Fibroblast of the conjunctiva (primary cell): ENCODE measurements around the gene ZNF736.
"Not testable (repeated sequence)": the region's sequence is repeated elsewhere in the genome, so short reads cannot be mapped to it uniquely, and the experiment has no call there.

Experiments used
- DNase-seq: peaks from one replicate; pipeline ENCODE4 v3.0.0-alpha.2; 2010; ENCODE audit warnings: low read depth

ZNF736 gene

GRCh38 chr7:64313740-64314491 lies at the start of gene ZNF736:
TSS of gene ZNF736 (plus strand) at chr7:64313961. CDS start at chr7:64314151, 190 bp downstream.
- DNase-seq, result peak; percentile 89

- no peak for DNase-seq
These were observed 47.3 kb upstream of the ZNF736 start for GRCh38 chr7:64266341-64266919.

- DNase-seq, result no peak
These were observed 36.1 kb upstream of the ZNF736 start for GRCh38 chr7:64277630-64278029.

GRCh38 chr7:64294701-64295420 lies 18.9 kb upstream of the ZNF736 start:
- no peak for DNase-seq

GRCh38 chr7:64297418-64297817 lies 16.3 kb upstream of the ZNF736 start:
- not testable (repeated sequence) for DNase-seq

GRCh38 chr7:64300641-64301405 lies 12.9 kb upstream of the ZNF736 start:
- DNase-seq, result no peak

- DNase-seq, result peak; percentile 79
These were observed 6.3 kb upstream of the ZNF736 start for GRCh38 chr7:64307254-64308015.

- DNase-seq, result no peak
These were observed 5.8 kb upstream of the ZNF736 start for GRCh38 chr7:64308016-64308270.

GRCh38 chr7:64310426-64310825 lies 3.3 kb upstream of the ZNF736 start:
- DNase-seq, result no peak

GRCh38 chr7:64312826-64313225 lies 935 bp upstream of the ZNF736 start:
- DNase-seq, result no peak

- DNase-seq, result no peak
These were observed 805 bp downstream of the ZNF736 start for GRCh38 chr7:64314566-64314965.

- not testable (repeated sequence) for DNase-seq
These were observed 2.4 kb downstream of the ZNF736 start for GRCh38 chr7:64316031-64316742.

- DNase-seq, result no peak
These were observed 7.1 kb downstream of the ZNF736 start for GRCh38 chr7:64320547-64321513.

- DNase-seq, result not testable (repeated sequence)
These were observed 10.4 kb downstream of the ZNF736 start for GRCh38 chr7:64324166-64324565.

- DNase-seq, result not testable (repeated sequence)
These were observed 35.0 kb downstream of the ZNF736 start for GRCh38 chr7:64348713-64349210.

- DNase-seq, result no peak
These were observed 45.8 kb downstream of the ZNF736 start for GRCh38 chr7:64359543-64359942.

GRCh38 chr7:64371116-64371515 lies 57.4 kb downstream of the ZNF736 start:
- DNase-seq, result no peak

GRCh38 chr7:64373017-64373416 lies 59.3 kb downstream of the ZNF736 start:
- no peak for DNase-seq

GRCh38 chr7:64400401-64400800 lies 86.6 kb downstream of the ZNF736 start:
- no peak for DNase-seq
